ENCODE data around the gene ACTA1.
"Not testable (repeated sequence)": the region's sequence is repeated elsewhere in the genome, so short reads cannot be mapped to it uniquely, and the experiment has no call there.

The ACTA1 gene

DNA sequence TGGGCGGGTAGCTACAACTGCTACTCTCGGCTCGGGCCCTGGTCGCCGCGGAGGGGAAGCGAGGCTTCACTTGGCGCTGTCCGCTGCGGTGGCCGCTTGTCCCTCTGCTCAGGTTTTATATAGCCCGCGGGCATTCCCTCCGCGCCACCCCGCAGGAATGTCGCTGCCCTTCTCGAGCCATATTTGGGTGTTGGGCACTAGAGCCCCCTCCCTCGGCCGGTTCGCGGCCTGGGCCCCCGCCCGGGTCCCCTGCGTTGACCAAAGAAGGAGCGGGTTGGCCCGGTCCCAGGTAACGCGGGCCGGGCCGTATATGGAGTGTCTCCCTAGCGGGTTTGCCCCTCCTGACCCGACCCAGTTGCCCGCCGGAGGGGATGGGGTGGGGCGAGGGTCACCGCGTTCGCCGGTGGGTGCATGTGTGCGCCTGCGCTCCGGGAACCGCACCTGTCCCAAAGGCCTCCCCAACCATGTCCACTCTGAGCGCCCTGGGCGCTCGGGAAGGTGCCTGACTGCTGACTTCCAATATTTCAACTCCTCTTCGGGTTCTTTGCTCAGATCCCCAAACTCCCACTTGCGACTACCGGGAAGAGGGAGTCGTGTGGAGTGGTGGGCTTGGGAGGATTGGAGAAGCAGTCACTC lies at the start of gene ACTA1:
ACTA1 (minus strand) TSS at position 90 of the 636 bp plus-strand sequence. CDS start 979 bp downstream, outside the sequence.
- DNase-seq (ENCODE audit: low read depth): no peak

DNA sequence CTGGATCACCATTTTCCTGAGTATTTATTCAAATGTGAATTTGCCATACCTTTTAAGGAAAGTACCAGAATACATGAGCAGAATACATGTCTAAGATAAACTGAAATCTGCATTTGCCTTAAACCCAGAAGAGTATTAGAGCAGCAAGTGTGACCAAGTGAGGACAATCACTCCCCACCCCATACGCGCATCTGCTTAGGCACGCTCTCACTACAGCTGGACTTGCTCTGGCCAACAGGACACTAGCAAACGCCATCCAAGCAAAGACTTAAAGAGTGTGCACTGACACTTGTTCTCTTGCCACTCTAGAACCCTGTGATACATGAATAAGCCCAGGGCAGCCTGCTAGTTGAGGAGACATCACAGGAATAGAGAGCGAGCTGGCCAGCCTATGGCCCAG lies 48.6 kb upstream of the ACTA1 start:
- DNase-seq (ENCODE audit: low read depth): no peak

DNA sequence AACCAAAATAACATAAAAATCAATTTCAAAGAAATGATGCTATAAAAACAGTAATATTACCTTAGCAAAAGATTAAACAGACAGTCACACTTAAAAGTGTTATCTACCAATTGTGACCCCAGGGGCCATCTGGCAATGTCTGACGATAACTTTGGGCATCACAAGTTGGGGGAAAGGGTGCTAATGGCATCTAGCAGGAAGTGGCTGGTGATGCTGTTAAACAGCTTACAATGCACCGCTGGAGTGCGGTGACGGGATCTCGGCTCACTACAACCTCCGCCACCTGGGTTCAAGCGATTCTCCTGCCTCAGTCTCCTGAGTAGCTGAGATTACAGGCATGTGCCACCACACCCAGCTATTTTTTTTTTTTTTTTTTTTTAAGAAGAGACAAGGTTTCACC lies 46.6 kb upstream of the ACTA1 start:
- DNase-seq (ENCODE audit: low read depth): no peak

DNA sequence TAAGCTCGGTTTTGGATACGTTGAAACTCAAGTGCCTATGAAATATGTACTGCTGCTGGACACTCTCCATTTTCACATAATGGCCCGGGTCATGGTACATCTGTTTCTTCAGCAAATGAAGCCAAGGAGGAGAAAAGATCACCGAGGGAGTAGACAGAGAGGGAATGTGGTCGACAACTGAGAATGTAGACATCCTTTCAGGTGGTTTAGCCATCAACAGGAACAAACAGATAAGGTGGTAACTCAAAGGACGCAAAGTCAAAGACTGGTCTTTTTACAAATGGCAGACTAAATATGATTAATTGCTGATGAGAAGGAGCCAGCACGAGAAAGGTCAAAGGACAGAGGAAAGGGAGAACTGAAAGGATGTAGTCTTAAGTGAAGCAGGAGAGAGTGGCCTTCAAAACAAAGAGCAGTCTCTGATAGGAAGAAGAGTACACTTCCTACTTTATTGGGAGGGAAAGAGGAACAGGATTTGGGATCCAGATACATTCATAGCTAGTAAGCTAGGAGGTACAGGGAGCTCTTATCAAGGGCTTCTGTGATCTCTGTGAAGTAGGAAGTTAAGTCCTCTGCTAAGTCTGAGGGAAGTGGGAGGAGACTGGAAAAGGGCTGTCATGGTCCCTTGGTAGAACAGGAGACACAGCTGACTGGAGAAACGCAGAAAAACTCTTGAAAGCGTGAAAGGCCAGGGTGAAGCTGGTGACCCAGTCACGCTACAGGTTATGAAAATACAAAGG lies 45.9 kb upstream of the ACTA1 start:
- no peak for DNase-seq (ENCODE audit: low read depth)

DNA sequence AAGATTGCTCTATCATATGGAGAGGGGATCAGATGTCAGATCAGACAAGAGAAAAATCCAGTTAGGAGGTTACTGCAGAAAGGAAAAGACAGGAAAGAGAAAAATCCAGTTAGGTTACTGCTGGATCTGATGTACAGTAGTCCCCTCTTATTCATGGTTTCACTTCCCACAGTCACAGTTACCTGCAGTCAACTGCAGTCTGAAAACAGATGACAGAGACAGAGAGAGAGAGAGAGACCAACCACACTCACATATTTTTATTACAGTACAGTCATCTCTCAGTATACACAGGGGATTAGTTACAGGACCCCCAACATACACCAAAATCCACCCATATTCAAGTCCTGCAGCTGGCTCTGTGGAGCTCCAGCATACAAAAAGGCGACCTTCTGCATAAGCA lies 45.0 kb upstream of the ACTA1 start:
- no peak for DNase-seq (ENCODE audit: low read depth)

DNA sequence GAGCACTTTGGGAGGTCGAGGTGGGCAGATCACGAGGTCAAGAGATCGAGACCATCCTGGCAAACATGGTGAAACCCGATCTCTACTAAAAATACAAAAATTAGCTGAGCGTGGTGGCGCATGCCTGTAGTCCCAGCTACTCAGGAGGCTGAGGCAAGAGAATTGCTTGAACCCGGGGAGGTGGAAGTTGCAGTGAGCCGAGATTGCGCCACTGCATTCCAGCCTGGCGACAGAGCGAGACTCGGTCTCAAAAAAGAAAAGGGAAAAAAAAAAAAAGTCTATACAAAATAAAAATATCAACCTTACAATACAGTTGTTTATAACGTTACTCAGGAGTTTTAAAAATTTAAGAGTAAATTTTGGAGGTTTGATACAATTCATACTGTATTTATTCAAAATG lies 42.0 kb upstream of the ACTA1 start:
- not testable (repeated sequence) for DNase-seq (ENCODE audit: low read depth)

DNA sequence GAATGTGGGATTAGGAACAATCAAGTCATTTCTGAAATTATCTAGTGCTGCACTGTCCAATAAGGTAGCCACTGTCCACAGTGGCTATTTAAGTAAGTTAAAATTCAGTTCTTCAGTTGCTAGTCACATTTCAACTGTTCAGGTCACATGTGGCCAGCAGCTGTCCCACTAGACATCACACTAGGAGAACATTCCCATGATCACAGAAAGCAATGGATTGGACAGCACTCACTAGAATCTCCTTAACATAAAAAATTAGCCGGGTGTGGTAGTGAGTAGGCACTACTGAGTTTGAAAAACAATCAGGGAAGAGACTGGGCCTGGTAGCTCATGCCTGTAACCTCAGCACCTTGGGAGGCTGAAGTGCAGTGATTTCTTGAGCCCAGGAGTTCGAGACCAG lies 40.6 kb upstream of the ACTA1 start:
- DNase-seq (ENCODE audit: low read depth): no peak

DNA sequence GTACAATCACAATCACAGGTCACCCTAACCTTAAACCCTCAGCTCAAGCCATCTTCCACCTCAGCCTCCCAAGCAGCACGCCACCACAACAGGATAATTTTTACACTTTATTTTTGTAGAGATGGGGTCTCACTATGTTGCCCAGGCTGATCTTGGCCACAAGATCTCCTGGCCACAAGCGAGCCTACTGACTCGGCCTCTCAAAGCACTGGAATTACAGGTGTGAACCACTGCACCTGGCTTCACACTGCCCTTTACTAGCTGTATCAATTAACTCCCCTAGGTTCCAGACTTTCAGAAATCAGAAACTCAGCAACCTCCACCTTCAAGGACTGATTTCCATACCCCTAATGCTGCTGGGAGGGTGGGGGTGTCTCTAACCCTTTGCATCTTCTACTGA lies 37.3 kb upstream of the ACTA1 start:
- no peak for DNase-seq (ENCODE audit: low read depth)

DNA sequence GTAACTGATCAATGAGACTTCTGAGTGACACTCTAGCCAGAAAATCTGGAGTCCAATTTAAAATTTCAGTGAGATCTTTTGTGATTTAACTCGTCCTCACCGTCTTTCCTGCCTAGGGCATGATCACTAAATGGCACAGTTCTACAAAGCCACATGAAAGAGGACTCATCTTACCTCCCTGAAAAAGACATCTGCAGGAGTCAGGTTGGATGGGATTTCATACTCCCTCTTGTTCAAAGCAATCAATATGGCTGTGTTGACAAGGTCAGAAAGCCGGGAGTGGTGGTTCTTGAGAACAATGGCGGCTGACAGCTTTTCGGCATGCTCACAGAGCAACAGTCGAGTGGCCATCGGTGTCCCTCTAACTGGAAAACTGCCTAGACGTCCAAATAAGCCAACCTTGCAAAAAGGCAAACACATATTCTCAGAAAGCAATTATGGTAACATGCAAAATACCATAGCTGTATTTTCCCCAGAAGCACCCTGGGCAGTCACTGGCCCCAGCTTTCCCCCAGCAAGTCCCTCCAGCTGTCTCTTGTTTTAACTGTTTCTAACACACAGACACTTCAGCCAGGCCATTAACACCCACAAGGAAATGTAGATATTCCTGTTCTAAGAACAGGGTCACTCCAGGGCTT lies 36.6 kb upstream of the ACTA1 start:
- no peak for DNase-seq (ENCODE audit: low read depth)

DNA sequence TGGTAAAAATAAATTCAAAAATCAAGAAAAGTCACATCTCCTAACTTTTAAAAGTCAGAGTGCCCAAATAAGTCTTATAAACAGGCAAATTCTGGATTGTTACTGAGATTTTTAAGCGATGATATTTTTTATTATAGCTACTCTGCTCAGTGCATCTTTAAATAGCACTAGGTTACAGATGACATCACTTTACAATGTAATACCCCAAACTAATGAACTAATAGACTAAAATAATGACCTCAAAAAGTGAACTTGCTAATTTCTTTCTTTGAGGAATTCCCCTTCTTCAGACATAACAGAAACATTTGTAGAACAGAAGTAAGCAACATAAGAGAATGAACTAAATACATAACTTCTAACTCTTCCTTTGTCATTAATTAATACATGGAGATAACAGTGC lies 33.0 kb upstream of the ACTA1 start:
- no peak for DNase-seq (ENCODE audit: low read depth)

DNA sequence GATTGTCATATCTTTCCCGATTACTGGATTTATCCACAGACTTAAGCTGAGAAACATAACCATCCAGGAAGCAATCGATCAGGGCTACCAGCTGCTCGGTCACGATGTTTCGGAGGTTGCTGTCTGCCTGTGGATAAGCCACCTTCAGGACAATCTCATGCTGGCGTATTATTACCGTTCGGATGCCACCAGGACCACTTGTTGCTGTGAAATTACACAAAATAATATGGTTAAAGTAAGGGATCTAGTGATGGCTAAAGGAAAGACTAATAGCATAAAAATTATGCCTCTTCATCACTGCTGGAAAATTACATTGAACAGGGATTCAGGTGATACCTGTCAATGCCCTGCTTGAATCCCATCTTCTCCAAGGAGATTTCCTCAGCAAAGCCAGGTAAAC lies 30.8 kb upstream of the ACTA1 start:
- DNase-seq (ENCODE audit: low read depth): no peak

DNA sequence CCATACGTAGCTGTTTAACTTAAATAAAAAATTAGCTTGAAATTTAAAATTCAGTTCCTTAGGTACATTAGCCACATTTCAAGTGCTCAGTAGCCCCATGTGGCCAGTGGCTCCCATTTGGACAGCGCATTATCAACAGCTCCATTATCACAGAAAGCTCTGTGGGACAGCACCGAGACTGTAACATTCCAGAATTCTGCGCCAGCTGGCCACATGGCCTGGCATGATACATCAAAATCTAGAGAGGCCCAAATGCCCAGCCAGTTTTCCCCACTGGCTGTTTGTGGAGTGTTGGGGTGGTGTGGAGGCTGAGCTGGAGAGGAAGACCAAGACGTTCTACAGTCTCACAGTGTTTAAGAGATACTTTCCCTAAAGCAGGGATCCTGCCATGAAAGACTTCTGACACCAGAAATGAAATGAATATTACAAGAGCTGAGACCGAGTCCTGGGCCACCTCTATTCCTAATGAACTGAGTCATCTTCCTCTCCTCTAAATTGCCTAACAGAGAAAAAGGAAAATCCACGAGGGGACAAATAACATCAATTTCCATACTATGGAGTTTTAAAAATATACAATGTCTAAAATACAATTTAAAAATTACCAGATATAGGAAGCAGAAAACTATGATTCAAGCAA lies 27.3 kb upstream of the ACTA1 start:
- no peak for DNase-seq (ENCODE audit: low read depth)

DNA sequence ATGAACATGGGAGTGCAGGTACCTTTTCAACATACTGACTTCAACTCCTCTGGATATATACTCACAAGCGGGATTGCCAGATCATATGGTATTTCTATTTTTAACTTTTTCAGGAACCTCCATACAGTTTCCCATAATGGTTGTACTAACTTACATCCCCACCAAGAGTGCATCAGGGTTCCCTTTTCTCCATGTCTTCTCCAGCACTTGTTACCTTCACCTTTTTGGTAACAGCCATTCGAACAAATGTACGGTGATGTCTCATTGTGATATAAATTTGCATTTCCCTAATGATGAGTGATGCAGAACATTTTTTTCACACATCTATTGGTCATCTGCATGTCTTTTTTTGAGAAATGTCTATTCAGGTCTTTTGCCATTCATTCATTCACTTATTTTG lies 25.9 kb upstream of the ACTA1 start:
- DNase-seq (ENCODE audit: low read depth): no peak

DNA sequence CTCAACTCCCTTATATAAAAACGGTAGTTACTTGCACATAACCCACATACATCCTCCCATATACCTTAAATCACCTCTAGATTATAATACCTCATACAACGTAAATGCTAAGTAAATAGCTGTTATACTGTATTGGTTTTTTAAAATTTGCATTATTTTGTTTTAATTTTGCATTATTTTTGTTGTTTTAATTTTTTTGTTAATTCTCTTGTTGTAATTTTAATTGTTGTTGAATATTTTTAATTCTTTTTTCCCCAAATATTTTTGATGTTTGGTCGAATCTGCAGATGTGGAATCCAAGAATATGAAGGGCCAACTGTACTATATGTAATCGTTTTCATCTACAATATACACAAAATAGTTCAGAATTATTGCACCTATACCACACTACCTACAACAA lies 23.5 kb upstream of the ACTA1 start:
- no peak for DNase-seq (ENCODE audit: low read depth)

DNA sequence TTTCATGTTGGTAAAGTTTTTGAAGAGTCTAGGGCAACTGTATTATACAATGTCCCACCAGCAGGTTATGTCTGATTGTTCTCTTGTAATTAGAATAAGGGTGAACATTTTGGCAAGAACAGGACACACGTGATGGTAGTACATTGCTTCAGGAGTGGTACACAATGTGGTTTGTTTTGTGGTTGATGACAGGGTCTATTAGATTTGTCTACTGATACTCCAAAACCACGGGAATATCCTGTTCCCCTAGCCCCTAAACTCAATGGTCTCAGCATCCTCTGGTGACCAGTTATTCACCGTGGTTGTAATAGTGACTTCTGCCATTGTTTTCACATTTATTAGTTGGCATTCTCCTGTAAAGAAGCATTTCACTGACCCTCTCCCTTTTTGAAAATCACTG lies 22.1 kb upstream of the ACTA1 start:
- no peak for DNase-seq (ENCODE audit: low read depth)

DNA sequence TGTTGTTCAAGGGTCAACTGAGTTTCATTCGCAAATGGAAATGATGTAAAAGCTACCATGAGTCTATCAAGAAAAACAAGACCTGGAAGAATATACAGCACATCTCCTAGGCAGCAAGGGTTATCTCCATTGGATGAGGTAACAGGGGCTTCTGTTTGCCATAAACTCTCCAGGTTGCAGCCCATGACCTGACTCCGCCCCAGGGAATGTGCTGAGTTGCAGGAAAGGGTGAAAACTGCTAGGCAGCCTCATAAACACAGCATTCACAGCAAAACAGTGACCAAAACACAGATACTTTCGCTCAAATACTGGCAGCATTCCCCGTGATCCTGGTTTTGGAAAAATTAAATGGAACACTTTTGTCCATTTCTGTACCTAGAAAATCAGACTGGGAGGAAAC lies 20.2 kb upstream of the ACTA1 start:
- no peak for DNase-seq (ENCODE audit: low read depth)

DNA sequence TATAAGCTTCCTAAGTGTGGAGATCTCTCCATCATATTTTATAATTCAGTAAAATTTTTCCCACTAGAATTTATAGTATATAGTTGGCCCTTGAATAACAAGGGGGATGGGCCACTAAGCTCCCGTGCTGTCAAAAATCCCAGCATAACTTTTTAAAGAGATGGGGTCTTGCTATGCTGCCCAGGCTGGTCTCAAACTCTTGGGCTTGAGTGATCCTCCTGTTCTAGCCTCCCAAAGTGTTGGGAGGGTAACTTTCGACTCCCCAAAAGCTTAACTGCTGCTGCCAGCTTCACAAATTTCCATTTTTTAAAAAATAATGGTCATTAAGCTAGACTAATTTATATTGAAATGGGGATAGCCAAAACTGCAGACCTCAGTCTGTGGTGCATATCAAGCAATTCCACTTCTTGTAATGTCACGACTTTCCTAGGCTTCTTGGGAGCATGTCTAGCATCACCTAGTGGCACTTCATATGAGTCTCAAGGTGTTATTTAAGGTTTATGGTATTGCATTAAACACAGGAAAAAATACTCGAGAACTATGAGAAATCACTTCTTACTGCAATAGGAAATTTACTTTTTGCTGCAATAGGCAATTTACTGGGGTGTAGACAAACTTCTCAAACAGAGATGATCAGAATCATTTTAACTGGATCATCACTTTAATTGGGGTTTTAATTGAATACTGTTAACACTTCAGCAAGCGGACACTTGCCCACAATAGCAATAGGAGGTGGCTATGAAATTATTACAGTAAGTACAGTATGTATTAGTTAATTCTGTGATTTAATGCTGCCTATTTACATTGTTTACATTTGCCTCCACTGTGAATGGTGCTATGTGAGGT lies 19.3 kb upstream of the ACTA1 start:
- DNase-seq (ENCODE audit: low read depth): no peak

DNA sequence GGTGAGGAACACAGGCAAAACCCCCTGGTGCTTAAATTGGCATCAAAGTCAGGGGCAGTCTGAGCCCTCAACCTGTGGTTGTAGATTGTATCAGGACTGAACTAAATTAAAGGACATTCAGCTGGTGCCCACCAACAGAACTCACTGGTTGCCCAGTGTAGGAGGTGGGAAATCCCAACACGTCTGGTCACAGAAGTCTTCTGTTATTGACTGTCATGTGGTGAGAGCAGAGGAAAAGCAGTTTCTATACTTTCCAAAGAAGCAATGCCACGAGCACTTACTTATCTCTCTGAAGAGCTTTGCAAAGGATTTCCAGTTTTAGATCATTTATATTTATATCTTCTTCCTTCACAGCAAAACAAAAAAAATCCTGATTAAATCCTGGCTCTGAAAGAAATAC lies 15.0 kb upstream of the ACTA1 start:
- DNase-seq (ENCODE audit: low read depth): no peak

DNA sequence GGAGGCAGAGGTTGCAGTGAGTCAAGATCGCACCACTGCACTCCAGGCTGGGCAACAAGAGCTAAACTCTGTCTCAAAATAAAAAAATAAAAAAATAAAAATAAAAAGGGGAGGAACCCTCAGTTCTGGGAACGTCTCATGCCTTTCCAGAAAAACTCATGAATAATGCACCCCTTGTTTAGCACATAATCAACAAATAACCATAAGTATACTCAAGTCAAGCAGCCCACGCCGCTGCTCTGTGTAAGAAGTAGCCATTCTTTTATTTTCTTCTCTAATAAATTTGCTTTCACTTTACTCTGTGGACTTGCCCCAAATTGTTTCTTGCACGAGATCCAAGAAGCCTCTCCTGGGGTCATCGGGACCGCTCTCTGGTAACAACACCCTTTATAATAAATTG lies 14.5 kb upstream of the ACTA1 start:
- no peak for DNase-seq (ENCODE audit: low read depth)

DNA sequence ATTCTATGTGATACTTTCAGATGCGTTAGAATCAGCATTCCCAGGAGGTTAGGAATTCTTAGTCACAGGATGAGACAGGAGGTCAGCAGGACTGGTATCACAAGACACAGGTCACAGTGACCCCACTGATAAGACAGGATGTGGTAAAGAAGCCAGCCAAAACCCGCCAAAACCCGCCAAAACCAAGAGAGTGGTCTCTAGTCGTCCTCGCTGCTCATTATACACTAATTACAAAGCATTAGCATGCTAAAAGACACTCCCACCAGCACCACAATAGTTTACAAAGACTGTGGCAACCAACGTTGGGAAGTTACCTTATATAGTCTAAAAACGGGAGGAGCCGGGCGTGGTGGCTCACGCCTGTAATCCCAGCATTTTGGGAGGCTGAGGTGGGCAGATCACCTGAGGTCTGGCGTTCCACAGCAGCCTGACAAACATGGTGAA lies 13.9 kb upstream of the ACTA1 start:
- DNase-seq (ENCODE audit: low read depth): no peak

DNA sequence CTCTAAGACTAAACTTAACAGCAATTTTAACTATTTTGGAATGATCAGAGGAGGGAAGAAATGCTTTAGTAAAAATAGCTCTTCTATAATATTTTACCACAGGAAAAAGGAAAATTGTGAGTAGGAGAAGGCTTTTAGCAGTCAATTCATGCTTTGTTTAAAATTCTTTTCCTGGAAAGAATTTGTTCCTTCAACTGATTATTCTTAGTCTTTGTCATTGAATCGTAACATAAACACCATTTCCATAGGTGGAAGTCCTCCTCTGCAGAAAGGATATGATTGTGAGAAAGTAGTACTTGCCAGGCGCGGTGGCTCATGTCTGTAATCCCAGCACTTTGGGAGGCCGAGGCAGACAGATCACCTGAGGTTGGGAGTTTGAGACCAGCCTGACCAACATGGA lies 11.9 kb upstream of the ACTA1 start:
- no peak for DNase-seq (ENCODE audit: low read depth)

Data from stimulated activated CD8-positive, alpha-beta memory T cell treated with anti-CD3 and anti-CD28 coated beads, Interleukin-12 subunit alpha, Interleukin-12 subunit beta, amount 100 ng/mL, for 4 hours (primary cell).